IMR-90 (cell line): ENCODE data around the gene DISC1. TPM values are rescaled to one million over a fixed set of nuclear protein-coding genes. Genes with fewer than 3 reads are reported as not detected.

ENCODE experiments used
- ATAC-seq: fragments of 200-7000 bp; cut with Tn5 transposase; 2 replicates; pipeline ENCODE4 v1.9.1; 2020; ENCODE audit warnings: low read depth, mild to moderate bottlenecking, moderate library complexity
- BruUV-seq: library from RNA; stranded (reverse); fragments of 400-500 nt; replicated peaks from 2 replicates; lab custom pipeline; 2021; lab: Mats Ljungman, UMichigan
- CTCF ChIA-PET: fragments of 300-600 bp; formaldehyde crosslinking; extraction: SDS; loops from one replicate; lab custom pipeline; 2021; ENCODE audit warnings: antibody characterized with exemption; lab: Yijun Ruan, JAX
- POLR2A ChIA-PET: fragments of 300-600 bp; sonication (Branson Sonifier 250); formaldehyde crosslinking; loops from one replicate; lab custom pipeline; 2022; ENCODE audit warnings: antibody characterized with exemption; ENCODE audit not compliant: unreplicated experiment; lab: Charles Lee
- DNase-seq: peaks from one replicate; pipeline ENCODE4 v3.0.0; 2013
- H2AFZ ChIP-seq: replicated peaks from 2 replicates; pipeline ENCODE3; 2013; ENCODE audit warnings: low read length, mild to moderate bottlenecking; ENCODE audit not compliant: poor library complexity
- H2AK5ac ChIP-seq: 2 replicates; pipeline ENCODE4 v1.6.1; 2013; ENCODE audit warnings: low read depth, low read length, inconsistent platforms
- H2AK9ac ChIP-seq: replicated peaks from 2 replicates; pipeline ENCODE3; 2013; ENCODE audit warnings: mild to moderate bottlenecking, low read depth, low read length, moderate library complexity; ENCODE audit not compliant: poor library complexity
- H2BK120ac ChIP-seq: 2 replicates; pipeline ENCODE4 v1.6.1; 2013; ENCODE audit warnings: low read depth, low read length, inconsistent platforms
- H2BK15ac ChIP-seq: 3 replicates; pipeline ENCODE4 v1.6.1; 2013; ENCODE audit warnings: low read depth, low read length, inconsistent platforms
- H2BK20ac ChIP-seq: 2 replicates; pipeline ENCODE4 v1.6.1; 2013; ENCODE audit warnings: low read depth, mild to moderate bottlenecking, inconsistent platforms, low read length, moderate library complexity
- H2BK5ac ChIP-seq: 2 replicates; pipeline ENCODE4 v1.6.1; 2013; ENCODE audit warnings: mild to moderate bottlenecking, low read depth, low read length, inconsistent platforms; ENCODE audit not compliant: poor library complexity, severe bottlenecking
- H3K14ac ChIP-seq: replicated peaks from 2 replicates; pipeline ENCODE4 v1.6.1; 2013; ENCODE audit warnings: low read depth, low read length, inconsistent platforms
- H3K18ac ChIP-seq: 2 replicates; pipeline ENCODE4 v1.6.1; 2013; ENCODE audit warnings: low read depth, low read length, control low read depth
- H3K23ac ChIP-seq: 2 replicates; pipeline ENCODE4 v1.6.1; 2013; ENCODE audit warnings: low read depth, low read length, inconsistent platforms
- H3K27ac ChIP-seq: 2 replicates; pipeline ENCODE4 v1.5.1; 2013; ENCODE audit warnings: mild to moderate bottlenecking, control low read depth, low read length; ENCODE audit not compliant: insufficient read depth
- H3K27me3 ChIP-seq: 2 replicates; pipeline ENCODE4 v1.6.1; 2013; ENCODE audit warnings: low read length; ENCODE audit not compliant: control insufficient read depth, insufficient read depth
- H3K36me3 ChIP-seq: 2 replicates; pipeline ENCODE4 v1.6.1; 2013; ENCODE audit warnings: low read length, mixed read lengths; ENCODE audit not compliant: control insufficient read depth, insufficient read depth
- H3K4ac ChIP-seq: 2 replicates; pipeline ENCODE4 v1.6.1; 2013; ENCODE audit warnings: low read depth, low read length, inconsistent platforms
- H3K4me1 ChIP-seq: 2 replicates; pipeline ENCODE4 v1.6.1; 2013; ENCODE audit warnings: low read length, mixed read lengths; ENCODE audit not compliant: control insufficient read depth, insufficient read depth
- H3K4me2 ChIP-seq: 2 replicates; pipeline ENCODE4 v1.6.1; 2013; ENCODE audit warnings: low read depth, mild to moderate bottlenecking, control low read depth, low read length, moderate library complexity
- H3K4me3 ChIP-seq: 2 replicates; pipeline ENCODE4 v1.5.1; 2013; ENCODE audit warnings: low read depth, mild to moderate bottlenecking, control low read depth, low read length, moderate library complexity; ENCODE audit not compliant: insufficient read depth
- H3K56ac ChIP-seq: 2 replicates; pipeline ENCODE4 v1.6.1; 2013; ENCODE audit warnings: low read length, inconsistent platforms; ENCODE audit not compliant: insufficient read depth; ENCODE audit errors: extremely low read depth
- H3K79me1 ChIP-seq, 2 experiments: 2 replicates each; pipeline ENCODE4 v1.6.1; 2013; ENCODE audit warnings: low read length in 2 of 2, inconsistent platforms in 1 of 2, low read depth in 1 of 2
- H3K9ac ChIP-seq: 2 replicates; pipeline ENCODE4 v1.6.1; 2013; ENCODE audit warnings: low read depth, low read length, control low read depth
- H3K9me1 ChIP-seq: 2 replicates; pipeline ENCODE4 v1.6.1; 2013; ENCODE audit warnings: low read length, inconsistent platforms; ENCODE audit not compliant: insufficient read depth
- H3K9me3 ChIP-seq: 2 replicates; pipeline ENCODE4 v1.6.1; 2013; ENCODE audit warnings: low read length; ENCODE audit not compliant: control insufficient read depth, insufficient read depth
- H4K20me1 ChIP-seq: 2 replicates; pipeline ENCODE4 v1.6.1; 2013; ENCODE audit warnings: low read length, inconsistent platforms; ENCODE audit not compliant: insufficient read depth
- H4K5ac ChIP-seq: 2 replicates; pipeline ENCODE4 v1.6.1; 2013; ENCODE audit warnings: mild to moderate bottlenecking, low read depth, low read length, control low read depth
- H4K8ac ChIP-seq, 2 experiments: 2 replicates each; pipeline ENCODE4 v1.6.1; 2013; ENCODE audit warnings: low read depth in 2 of 2, low read length in 2 of 2, control low read depth in 1 of 2, inconsistent platforms in 1 of 2
- H4K91ac ChIP-seq: 2 replicates; pipeline ENCODE4 v1.6.1; 2013; ENCODE audit warnings: low read depth, low read length, inconsistent platforms; ENCODE audit not compliant: insufficient read depth
- CEBPB ChIP-seq: IDR thresholded peaks from 2 replicates; pipeline ENCODE4 v1.6.1; 2012; ENCODE audit warnings: low read depth, low read length, improper control_type of control experiment
- CHD1 ChIP-seq: IDR thresholded peaks from 2 replicates; pipeline ENCODE4 v1.6.1; 2012; ENCODE audit warnings: low read depth, low read length, improper control_type of control experiment
- CTCF ChIP-seq: conservative IDR thresholded peaks from 2 replicates; pipeline ENCODE4 v1.5.1; 2012; ENCODE audit warnings: mild to moderate bottlenecking, low read depth, low read length, improper control_type of control experiment
- WGBS, 2 experiments: methylation state at CpG; one replicate each; pipeline versions ENCODE4 v1.1.5 to v1.1.7; 2013; ENCODE audit warnings: missing lambda C conversion rate in 2 of 2; ENCODE audit not compliant: insufficient read length in 1 of 2; ENCODE audit errors: extremely low coverage in 2 of 2; 5-methylcytosine and 5-hydroxymethylcytosine counted together
- dilution Hi-C: fragments of 300-500 bp; cut with HindIII; formaldehyde crosslinking; loops from one replicate; pipeline ENCODE4 v1.14.3; 2018; ENCODE audit warnings: low sequenced_read_pairs; ENCODE audit not compliant: unreplicated experiment
- in situ Hi-C: fragments of 300-500 bp; cut with MboI; formaldehyde crosslinking; loops from 3 replicates; pipeline ENCODE4 v1.14.3; 2019; ENCODE audit warnings: low sequenced_read_pairs, inconsistent platforms, mixed read lengths
- intact Hi-C: fragments of 100-400 bp; cut with micrococcal nuclease; formaldehyde crosslinking; loops from 2 replicates; pipeline ENCODE4 v1.10.0; 2022
- polyA plus RNA-seq, 3 experiments: library from polyadenylated mRNA; depleted of rRNA; stranded (reverse); fragments of >200 nt; gene quantifications; 2 replicates each; pipeline ENCODE4 v1.2.3, GENCODE V29; 2012; ENCODE audit warnings: low replicate concordance in 1 of 3
- total RNA-seq: library from RNA; depleted of rRNA; stranded (reverse); fragments of >200 nt; gene quantifications from 2 replicates; pipeline ENCODE4 v1.2.3, GENCODE V29; 2012

Gene DISC1
- total and polyA plus RNA-seq, 2 of the 4 experiments (the other 2 are of a cell fraction) = 2.2 to 7.0 TPM

- H3K9me1 ChIP-seq = peaks cover 5% of the 10 kb centered on the region
- no peak overlapping the region for H3K27ac ChIP-seq
- DNase-seq (peak; percentile 47), ATAC-seq (no peak)
- no peaks in the 10 kb centered on the region for H3K79me1 ChIP-seq
- no peak overlapping the region for H2BK5ac ChIP-seq
- peaks cover 4% of the 10 kb centered on the region for H3K4me1 ChIP-seq
- no peak overlapping the region for H4K8ac ChIP-seq
- ChIA-PET CTCF (no interaction called here), POLR2A (interaction anchor here (0.7 kb wide), 1 partner anchor 109 kb away, joined by 3 read pairs; no protein-coding TSS in a partner anchor)
- in situ Hi-C loops (no loop called here), dilution Hi-C loops (no loop called here), intact Hi-C loops (no loop called here)
- H3K14ac ChIP-seq = no peak overlapping the region
- no peak overlapping the region for H2AK9ac ChIP-seq
- no peak overlapping the region for H3K9ac ChIP-seq
- no peak overlapping the region for H2BK120ac ChIP-seq
- no peak overlapping the region for H2BK20ac ChIP-seq
- H3K4me3 ChIP-seq = no peak overlapping the region
- H3K4ac ChIP-seq = no peak overlapping the region
- no peaks in the 10 kb centered on the region for H3K27me3 ChIP-seq
- no peak overlapping the region for H2AK5ac ChIP-seq
- H4K20me1 ChIP-seq = no peaks in the 10 kb centered on the region
- no peak overlapping the region for H2BK15ac ChIP-seq
- no peak overlapping the region for H3K56ac ChIP-seq
- TF ChIP-seq CEBPB (0 out of 2 replicates have a peak, but pooled peaks have one; percentile 10), CHD1 (no peak), CTCF (no peak)
- no peaks in the 10 kb centered on the region for H3K36me3 ChIP-seq
- no peak overlapping the region for H2AFZ ChIP-seq
- no peak overlapping the region for H3K4me2 ChIP-seq
- no peak overlapping the region for H4K91ac ChIP-seq
- H3K18ac ChIP-seq = no peak overlapping the region
- no peak overlapping the region for H3K23ac ChIP-seq
- no peaks in the 10 kb centered on the region for H3K9me3 ChIP-seq
- no TSS peak for BruUV-seq
- 100% methylated on average over 1 of the region's 12 CpGs; no CpG with 5 or more reads in 1 of the 2 experiments for WGBS, 2 experiments
- H4K5ac ChIP-seq = no peak overlapping the region
These were observed 297.0 kb downstream of the DISC1 start for GRCh38 chr1:231923491-231924041.
